Adrenal gland (tissue), 12 donors: ENCODE measurements around the gene MKNK1. TPM values are rescaled to one million over a fixed set of nuclear protein-coding genes. Genes with fewer than 3 reads are reported as not detected.

Experiments
- DNase-seq, 7 donors: peaks; one replicate each; pipeline ENCODE4 v3.0.0-alpha.2; 2019 to 2020
- H3K27ac ChIP-seq, 5 donors: fragments of 200-600 bp; sonication (generic) in 4 of 5; 1 replicate in 3 of 5; 2 replicates in 2 of 5; pipeline versions ENCODE4 v1.5.1 to v1.8.0; 2016 to 2020; ENCODE audit warnings: mild to moderate bottlenecking in 1 of 5
- H3K27me3 ChIP-seq: fragments of 200-600 bp; 2 replicates; pipeline ENCODE4 v1.8.0; 2021
- H3K36me3 ChIP-seq, 2 donors: fragments of 200-600 bp; replicated peaks in 1 of 2; 1 replicate in 1 of 2; 2 replicates in 1 of 2; pipeline versions ENCODE4 v1.5.1 to v1.8.0; 2018 to 2022
- H3K4me1 ChIP-seq, 2 donors: fragments of 200-600 bp; replicated peaks in 1 of 2; 1 replicate in 1 of 2; 2 replicates in 1 of 2; pipeline versions ENCODE4 v1.5.1 to v1.8.0; 2018 to 2021
- H3K4me3 ChIP-seq, 4 donors: fragments of 200-600 bp; sonication (generic) in 3 of 4; one replicate each; pipeline ENCODE4 v1.5.1; 2016 to 2018
- H3K9me3 ChIP-seq, 3 donors: fragments of 200-600 bp; sonication (generic) in 1 of 3; replicated peaks in 1 of 3; 1 replicate in 2 of 3; 2 replicates in 1 of 3; pipeline versions ENCODE4 v1.5.1 to v1.8.0; 2016 to 2021
- CTCF ChIP-seq, 6 experiments: fragments of 450-650 bp in 4 of 6; fragments of 200-600 bp in 2 of 6; sonication (generic) in 1 of 6; IDR thresholded peaks; 1 replicate in 5 of 6; 2 replicates in 1 of 6; pipeline versions ENCODE4 v1.5.1 to v1.8.0; 2016 to 2021; ENCODE audit warnings: antibody characterized with exemption in 6 of 6, mild to moderate bottlenecking in 2 of 6, moderate library complexity in 1 of 6
- POLR2A ChIP-seq, 2 donors: fragments of 450-650 bp; IDR thresholded peaks; one replicate each; pipeline ENCODE4 v1.6.1; 2017; ENCODE audit warnings: antibody characterized with exemption in 2 of 2, mild to moderate bottlenecking in 2 of 2, moderate library complexity in 1 of 2
- WGBS, 4 donors: extraction: QIAGEN DNeasy Blood & Tissue Kit in 2 of 4; methylation state at CpG; one replicate each; pipeline versions ENCODE4 v1.1.5 to v1.1.7; 2013 to 2017; 5-methylcytosine and 5-hydroxymethylcytosine counted together
- intact Hi-C, 2 donors: fragments of 100-400 bp; cut with DNase I; formaldehyde crosslinking; loops; one replicate each; pipeline versions ENCODE4 v1.14.1 to v1.15.0; 2022 to 2023
- polyA plus RNA-seq, 3 donors: library from polyadenylated mRNA; stranded (reverse); fragments of 200-250 nt in 2 of 3; fragments of 350-450 nt in 1 of 3; fragmentation: Illumina TruSeq in 1 of 3; extraction: RNeasy Lipid Tissue Mini Kit (QIAGEN cat#74804) in 1 of 3; gene quantifications; one replicate each; pipeline ENCODE4 v1.2.3, GENCODE V29; 2013 to 2014
- total RNA-seq, 9 donors: library from RNA; depleted of rRNA in 4 of 9; stranded (reverse); fragments of >200 nt in 4 of 9; fragments of 120-200 nt in 1 of 9; fragmentation: NEBNext Ultra II Directional in 1 of 9; extraction: Animal tissue kit (Norgen Biotek cat#: 25700) in 1 of 9; gene quantifications; one replicate each; pipeline versions ENCODE4 v1.1.0 to v1.2.4, GENCODE V29; 2013 to 2023
- donor health status: healthy with polysubstance abuse.
- donor health status: Bipolar disorder and iron deficiency.
- donor health status: DM: yes; HTN: yes; CAD: no.
- donor health status: DM: no; HTN: no; CAD: no.
- donor health status: DM: no; HTN: no; CAD: no.
- donor health status: DM: yes; HTN: yes; CAD: no.

Gene MKNK1
- total and polyA plus RNA-seq, 12 donors = 29.6 to 83.0 (median 46.5) TPM

- peak within 1 kb of the TSS; percentile 75 to 88 (median 80) for H3K4me3 ChIP-seq
- peak within 1 kb of the TSS; percentile 81 to 96 (median 86) for H3K27ac ChIP-seq
- peak; percentile 81 to 92 (median 85) for DNase-seq
- WGBS, 4 donors = 0 to 1% (median 0%) methylated on average over 23 to 62 of the region's 62 CpGs
- intact Hi-C loops = loop anchor here in 1 of 2 donors (10.0 kb wide), 1 partner anchor 98 kb away; the partner anchor contains the start of gene EFCAB14
- H3K27me3 ChIP-seq = no peaks in the 10 kb centered on the region
- H3K9me3 ChIP-seq = no peaks in the 10 kb centered on the region
- peaks cover 34 to 48% of the 10 kb centered on the region in 2 donors for H3K4me1 ChIP-seq
- TF ChIP-seq POLR2A (IDR thresholded peaks at IDR 0.05) = peak; percentile 67 to 82
- peak in 1 of 6 experiments; percentile 12 for TF ChIP-seq CTCF (IDR thresholded peaks at IDR 0.05)
- H3K36me3 ChIP-seq = peaks cover 0 to 8% of the 10 kb centered on the region in 2 donors
These were observed 12.4 kb upstream of the MKNK1 start, which contains the start of gene MOB3C for GRCh38 chr1:46616277-46617107. MOB3C (minus strand) TSS chr1:46616811; CDS start chr1:46613321, 3,490 bp downstream.

GRCh38 chr1:46615735-46616134 lies 11.7 kb upstream of the MKNK1 start:
- TF ChIP-seq CTCF (IDR thresholded peaks at IDR 0.05) (no peak), POLR2A (IDR thresholded peaks at IDR 0.05) (no peak)
- DNase-seq = no peak
- Histone ChIP-seq H3K27ac (peak overlapping the region in 4 of 5 donors; percentile 81 to 96 (median 90)), H3K9me3 (no peaks in the 10 kb centered on the region), H3K4me1 (peaks cover 34 to 53% of the 10 kb centered on the region in 2 donors), H3K36me3 (peaks cover 0 to 8% of the 10 kb centered on the region in 2 donors), H3K4me3 (peak overlapping the region in 3 of 4 donors; percentile 45 to 88 (median 75)), H3K27me3 (no peaks in the 10 kb centered on the region)
- 20 to 65% (median 60%) methylated on average over 2 to 3 of the region's 3 CpGs for WGBS, 4 donors
- intact Hi-C loops = loop anchor here in 1 of 2 donors (10.0 kb wide), 1 partner anchor 99 kb away; the partner anchor contains the start of gene EFCAB14

- peaks cover 34 to 54% of the 10 kb centered on the region in 2 donors for H3K4me1 ChIP-seq
- no peak for DNase-seq
- H3K36me3 ChIP-seq = peaks cover 0 to 8% of the 10 kb centered on the region in 2 donors
- TF ChIP-seq POLR2A (IDR thresholded peaks at IDR 0.05) (no peak), CTCF (IDR thresholded peaks at IDR 0.05) (no peak)
- intact Hi-C loops = loop anchor here in 1 of 2 donors (10.0 kb wide), 1 partner anchor 100 kb away; the partner anchor contains the start of gene EFCAB14
- no peaks in the 10 kb centered on the region for H3K9me3 ChIP-seq
- H3K4me3 ChIP-seq = peak overlapping the region in 1 of 4 donors; percentile 88
- peak overlapping the region in 1 of 5 donors; percentile 96 for H3K27ac ChIP-seq
- no peaks in the 10 kb centered on the region for H3K27me3 ChIP-seq
- 93 to 98% (median 97%) methylated on average over 2 of the region's 2 CpGs for WGBS, 4 donors
These were observed 11.0 kb upstream of the MKNK1 start for GRCh38 chr1:46615088-46615487.

- Histone ChIP-seq H3K4me3 (no peak overlapping the region), H3K27me3 (no peaks in the 10 kb centered on the region), H3K9me3 (no peaks in the 10 kb centered on the region), H3K36me3 (peaks cover 0 to 12% of the 10 kb centered on the region in 2 donors), H3K27ac (peak overlapping the region in 2 of 5 donors; percentile 53 to 83), H3K4me1 (peaks cover 34 to 54% of the 10 kb centered on the region in 2 donors)
- 86 to 92% (median 89%) methylated on average over 2 of the region's 2 CpGs for WGBS, 4 donors
- intact Hi-C loops = loop anchor here in 1 of 2 donors (10.0 kb wide), 1 partner anchor 100 kb away; the partner anchor contains the start of gene EFCAB14
- no peak for DNase-seq
- TF ChIP-seq POLR2A (IDR thresholded peaks at IDR 0.05) (no peak), CTCF (IDR thresholded peaks at IDR 0.05) (no peak)
These were observed 10.5 kb upstream of the MKNK1 start for GRCh38 chr1:46614604-46614984.
